ENCODE data around the gene SPSB3.

Gene SPSB3

DNA sequence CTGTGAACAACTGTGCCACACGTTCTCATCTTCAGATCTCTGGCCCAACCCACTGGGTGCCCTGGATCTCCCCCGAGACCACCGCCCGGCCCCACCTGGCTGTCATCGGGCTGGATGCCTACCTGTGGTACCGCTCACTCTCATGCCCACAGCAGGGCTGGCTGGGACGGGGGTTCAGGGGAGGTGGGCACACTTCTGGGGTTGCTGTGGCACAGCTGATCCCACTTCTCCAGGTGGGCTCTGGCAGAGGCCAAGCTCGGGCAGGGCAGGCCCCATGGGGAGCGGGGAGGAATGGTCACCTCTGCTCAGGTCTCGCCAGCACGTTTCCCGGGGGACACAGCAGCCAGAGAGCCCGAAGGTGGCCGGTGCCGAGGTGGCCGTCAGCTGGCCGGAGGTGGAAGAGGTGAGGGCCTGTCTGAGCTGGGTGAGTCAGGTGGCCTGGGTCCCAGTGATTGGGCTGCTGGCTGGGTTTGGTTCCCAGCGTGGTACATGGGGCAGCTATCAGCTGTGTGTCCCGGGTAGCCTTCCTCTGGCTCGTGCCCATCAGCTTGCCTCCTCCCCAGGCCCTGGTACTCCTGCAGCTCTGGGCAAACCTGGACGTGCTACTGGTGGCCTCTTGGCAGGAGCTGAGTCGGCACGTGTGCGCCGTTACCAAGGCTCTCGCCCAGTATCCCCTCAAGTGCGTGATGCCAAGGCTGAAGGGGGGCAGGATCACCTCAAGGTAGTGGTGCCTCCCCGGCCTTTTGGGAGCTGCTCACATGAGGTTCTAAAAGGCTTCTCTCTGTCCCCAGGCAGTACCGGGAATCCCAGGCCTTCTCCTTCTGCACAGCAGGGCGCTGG lies 7.1 kb downstream of the SPSB3 start:
- no peak for DNase-seq (ENCODE audit: low read depth)

DNA sequence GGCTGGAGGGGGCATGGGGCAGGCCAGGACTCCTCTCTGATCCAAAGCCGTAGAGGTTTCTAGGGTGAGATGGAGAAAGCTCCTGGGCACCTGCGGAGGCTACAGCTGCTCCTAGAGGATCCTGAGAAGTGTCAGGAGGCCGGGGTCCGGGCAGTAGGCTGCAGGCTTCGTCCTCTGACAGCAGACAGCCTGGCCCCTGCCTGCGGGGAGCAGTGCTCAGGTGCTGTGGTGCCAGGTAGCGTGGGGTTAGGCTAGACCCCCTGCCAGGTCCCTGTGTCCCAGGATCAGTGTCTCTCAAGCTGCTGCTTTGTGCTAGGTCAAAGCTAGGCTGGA lies 8.0 kb downstream of the SPSB3 start:
- no peak for DNase-seq (ENCODE audit: low read depth)

DNA sequence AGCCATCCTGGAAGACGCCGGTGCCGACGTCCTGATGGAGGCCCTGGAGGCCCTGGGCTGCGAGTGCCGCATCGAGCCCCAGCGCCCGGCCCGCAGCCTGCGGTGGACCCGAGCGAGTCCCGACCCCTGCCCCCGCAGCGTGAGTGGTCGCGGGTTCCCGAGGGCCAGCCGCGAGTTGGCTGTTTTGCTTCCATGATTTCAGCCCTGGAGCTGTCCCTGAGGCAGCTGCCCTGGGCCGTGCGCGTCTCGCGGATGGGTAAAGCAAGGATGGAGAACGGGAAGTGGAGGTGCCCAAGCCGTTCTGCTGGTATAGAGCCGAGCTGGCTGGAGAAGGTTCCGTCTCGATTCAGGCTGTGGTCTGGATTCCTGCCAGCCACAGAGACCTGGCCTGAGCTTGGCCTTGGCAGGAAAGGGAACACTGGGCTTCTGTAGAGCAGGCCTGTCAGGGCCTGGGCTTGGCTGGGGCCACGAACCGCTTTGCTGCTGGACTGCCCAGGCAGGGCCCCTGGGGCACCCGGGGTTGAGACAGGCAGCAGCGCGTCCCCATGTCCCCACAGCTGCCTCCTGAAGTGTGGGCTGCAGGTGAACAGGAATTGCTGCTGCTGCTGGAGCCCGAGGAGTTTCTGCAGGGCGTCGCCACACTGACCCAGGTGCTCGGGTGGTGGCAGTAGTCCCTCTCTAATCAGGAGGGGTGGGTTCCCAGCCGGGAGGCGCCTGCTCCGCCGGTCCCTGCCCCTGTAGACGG lies 8.5 kb downstream of the SPSB3 start:
- DNase-seq (ENCODE audit: low read depth) = no peak

DNA sequence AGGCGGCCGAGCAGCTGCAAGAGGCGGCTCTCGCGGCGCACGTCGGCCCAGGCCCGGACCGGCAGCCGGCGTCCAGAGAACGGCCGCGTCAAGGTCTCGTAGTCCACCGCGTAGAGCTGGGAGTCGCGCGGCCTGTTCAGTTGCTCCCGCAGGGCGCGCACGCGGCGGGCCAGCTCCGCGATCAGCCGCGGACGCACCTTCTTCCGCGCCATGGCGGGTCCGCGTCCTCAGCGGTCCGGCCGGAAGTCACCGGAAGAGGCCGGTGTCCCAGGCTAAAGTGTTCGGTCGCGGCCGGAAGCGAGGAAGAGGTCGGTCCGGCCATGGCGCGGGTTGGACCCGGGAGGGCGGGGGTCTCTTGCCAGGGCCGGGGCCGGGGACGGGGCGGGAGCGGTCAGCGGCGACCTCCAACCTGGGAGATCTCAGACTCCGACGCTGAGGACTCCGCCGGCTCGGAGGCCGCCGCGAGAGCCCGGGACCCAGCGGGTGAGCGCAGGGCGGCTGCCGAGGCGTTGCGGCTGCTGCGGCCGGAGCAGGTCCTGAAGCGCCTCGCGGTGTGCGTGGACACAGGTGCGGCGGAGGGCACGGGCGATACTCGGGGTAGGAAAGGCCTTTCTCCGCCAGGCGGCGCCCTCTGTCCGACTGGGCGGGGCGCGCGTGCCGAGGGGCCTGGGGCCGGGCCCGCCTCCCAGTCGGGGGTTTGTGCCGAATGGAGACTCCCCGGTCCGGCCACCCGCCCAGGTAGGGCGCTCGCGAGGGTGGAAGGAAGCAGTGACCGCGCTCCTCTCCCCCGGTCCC lies 9.3 kb downstream of the SPSB3 start, which contains the start of gene MRPS34:
MRPS34 (minus strand) TSS at position 227 of the 795 bp plus-strand sequence; CDS start at position 212, 15 bp downstream.
- peak; percentile 75 for DNase-seq (ENCODE audit: low read depth)

DNA sequence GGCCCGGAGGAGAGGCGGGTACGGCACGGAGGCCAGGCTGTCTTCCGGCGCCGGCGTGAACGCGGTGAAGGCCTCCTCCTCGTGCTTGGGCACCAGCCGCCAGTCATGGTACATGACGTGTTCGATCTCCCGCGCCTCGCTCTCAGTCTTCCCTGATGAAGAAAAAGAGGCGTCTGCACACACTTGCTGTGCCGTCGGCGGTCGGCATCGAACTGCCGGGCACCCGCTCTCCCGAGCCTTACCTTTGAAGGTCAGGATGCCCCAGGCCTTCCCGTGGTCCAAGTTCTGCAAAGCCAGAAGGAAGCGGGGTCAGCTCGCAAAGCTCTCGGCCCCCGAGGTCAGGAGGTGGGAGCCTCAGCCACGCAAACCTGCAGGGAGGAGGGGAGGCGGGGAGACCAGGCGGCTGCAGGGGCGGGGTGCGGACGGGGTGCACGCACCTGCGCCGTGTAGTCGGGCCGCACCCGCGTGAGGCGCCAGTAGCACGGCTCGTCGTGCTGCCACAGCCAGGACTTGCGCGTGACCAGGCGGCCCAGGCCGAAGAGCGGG lies 9.9 kb downstream of the SPSB3 start, which contains the start of gene EME2:
EME2 (plus strand) TSS at position 449 of the 546 bp plus-strand sequence. CDS start 418 bp downstream, outside the sequence.
- peak; percentile 41 for DNase-seq (ENCODE audit: low read depth)

DNA sequence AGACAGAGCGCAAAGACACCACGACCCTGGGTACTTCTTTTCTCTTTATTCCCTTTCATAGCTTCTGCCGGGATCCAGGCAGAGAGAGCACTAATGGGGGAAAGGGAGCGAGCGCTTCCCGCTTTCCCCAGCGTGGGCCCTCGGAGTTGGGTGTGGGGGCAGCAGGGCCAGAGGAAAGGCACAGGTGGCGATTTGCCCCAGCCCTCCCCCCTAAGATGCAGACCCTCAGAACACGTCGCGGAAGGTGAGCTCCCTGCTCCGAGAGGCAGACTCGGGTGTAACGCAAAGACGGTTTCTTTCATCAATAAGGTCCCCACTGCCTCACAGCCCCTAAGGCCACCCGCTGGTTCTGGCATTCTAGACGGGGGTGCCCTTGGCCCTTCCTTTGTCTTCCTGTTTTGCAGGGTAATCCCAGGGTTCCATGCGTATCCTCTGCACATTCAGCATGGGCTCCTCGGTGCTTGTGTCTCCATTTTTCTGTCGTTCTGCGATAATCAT lies 10.5 kb downstream of the SPSB3 start:
- DNase-seq (ENCODE audit: low read depth) = no peak

DNA sequence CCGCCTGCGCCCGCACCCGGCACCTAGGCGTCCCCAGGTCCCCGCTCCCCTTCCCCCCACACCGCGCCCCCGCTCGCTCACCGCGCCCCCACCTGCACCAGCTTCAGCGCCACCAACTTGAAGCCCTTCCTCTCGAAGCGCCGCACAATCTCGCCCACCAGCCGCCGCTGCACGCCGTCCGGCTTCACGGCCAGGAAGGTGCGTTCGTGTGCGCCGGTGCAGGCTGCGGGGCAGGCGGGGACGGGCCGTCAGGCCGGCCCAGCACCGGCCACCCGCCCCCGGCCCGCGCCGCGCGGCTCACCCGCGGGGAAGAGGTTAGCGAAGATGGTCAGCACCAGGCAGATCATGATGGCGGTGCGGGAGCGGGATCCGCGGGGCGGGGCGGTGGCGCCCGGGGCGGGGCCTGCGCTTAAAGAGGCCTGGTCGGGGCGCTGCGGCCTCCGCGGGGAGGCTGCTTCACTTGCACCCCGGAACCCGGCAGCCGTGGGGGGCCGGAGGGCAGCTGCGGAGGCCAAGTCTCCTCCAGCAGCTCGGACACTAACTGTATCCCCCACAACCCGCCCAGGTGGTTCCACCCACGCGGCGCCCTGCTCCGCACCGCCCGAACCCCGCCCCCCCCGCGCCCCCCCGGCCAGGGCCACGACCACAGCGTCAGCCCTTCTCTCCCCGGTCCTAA lies 11.0 kb downstream of the SPSB3 start, which contains the start of gene NME3:
NME3 (minus strand) TSS at position 356 of the 676 bp plus-strand sequence; CDS start at position 347, 9 bp downstream.
- DNase-seq (ENCODE audit: low read depth) = peak; percentile 73

DNA sequence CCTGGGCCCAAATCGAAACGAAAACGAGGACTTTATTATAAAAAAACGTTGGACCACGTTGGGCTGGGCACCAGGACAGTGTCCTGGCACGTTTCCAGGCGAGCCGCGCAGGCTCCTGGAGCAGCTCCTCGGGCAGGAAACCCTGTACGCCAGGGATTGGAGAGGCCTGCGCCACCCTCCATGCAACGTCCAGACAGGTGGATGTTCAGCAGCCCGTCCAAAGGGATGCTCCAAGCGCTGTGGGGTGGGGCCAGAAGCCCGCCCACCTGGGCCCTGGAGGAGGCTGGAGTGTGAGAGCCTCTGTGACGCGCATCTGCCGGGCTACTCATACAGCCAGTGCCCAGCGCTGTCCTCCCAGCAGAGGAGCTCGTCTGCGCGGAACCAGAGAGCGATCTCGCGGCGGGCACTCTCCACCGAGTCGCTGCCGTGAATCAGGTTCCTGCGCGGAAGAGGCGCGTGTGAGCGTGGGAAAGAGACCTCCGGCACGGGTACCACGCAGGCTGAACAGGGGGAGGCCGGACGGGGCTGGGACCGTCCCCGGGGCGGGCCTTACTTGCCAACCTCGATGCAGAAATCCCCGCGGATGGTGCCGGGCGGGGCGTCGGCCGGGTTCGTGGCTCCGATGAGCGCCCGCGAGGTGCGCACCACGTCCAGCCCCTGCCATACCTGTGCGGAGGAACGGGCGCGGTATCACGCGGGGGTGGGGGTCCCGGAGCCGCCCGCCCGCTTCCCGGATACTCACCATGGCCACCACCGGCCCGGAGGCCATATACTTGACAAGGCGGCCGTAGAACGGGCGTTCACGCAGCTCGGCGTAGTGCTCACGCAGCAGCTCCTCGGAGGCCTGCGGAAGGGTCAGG lies 11.8 kb downstream of the SPSB3 start:
- peak; percentile 45 for DNase-seq (ENCODE audit: low read depth)

DNA sequence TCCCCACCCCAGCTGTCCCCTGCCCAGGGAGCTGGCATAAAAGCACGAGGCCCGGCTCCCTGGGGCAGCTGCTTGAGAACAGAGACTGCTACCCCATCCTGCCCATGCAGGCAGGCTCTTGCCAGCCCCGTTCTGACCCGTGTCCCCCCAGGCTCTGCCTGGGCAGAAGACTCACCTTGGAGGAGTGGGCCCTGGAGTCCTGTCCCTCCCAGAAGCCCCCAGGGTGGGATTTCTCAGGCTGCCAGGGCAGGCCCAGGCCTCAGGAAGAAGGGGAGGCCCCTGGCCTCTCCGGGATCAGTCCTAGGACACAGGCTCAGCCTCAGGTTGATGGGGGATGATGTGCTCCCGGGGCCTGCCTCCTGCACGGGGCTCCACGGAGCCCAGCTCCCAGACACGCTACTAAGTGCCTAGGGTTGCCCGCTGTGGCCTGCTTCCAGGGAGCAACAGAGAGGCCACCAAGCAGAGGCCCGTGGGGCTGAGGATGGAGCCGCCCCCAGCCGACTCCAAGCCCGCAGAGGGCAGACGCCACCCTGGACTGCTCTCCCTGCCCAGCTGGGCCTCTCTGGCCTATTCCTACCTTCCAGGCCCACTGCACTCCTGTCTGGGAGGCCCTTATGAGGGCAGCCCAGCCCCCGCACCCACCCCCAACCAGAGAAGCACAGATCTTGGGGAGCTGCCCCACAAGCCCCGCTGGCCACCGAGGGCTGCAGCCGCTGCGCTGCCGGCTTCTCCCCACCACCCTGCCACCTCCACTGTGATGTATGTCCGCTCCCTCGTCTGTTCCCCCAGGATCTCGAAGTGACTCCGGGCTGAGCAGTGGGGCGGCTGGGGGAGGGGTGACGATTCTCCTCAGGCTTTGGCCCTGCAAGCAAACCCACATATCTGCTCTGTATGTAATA lies 12.7 kb downstream of the SPSB3 start:
- DNase-seq (ENCODE audit: low read depth) = no peak

DNA sequence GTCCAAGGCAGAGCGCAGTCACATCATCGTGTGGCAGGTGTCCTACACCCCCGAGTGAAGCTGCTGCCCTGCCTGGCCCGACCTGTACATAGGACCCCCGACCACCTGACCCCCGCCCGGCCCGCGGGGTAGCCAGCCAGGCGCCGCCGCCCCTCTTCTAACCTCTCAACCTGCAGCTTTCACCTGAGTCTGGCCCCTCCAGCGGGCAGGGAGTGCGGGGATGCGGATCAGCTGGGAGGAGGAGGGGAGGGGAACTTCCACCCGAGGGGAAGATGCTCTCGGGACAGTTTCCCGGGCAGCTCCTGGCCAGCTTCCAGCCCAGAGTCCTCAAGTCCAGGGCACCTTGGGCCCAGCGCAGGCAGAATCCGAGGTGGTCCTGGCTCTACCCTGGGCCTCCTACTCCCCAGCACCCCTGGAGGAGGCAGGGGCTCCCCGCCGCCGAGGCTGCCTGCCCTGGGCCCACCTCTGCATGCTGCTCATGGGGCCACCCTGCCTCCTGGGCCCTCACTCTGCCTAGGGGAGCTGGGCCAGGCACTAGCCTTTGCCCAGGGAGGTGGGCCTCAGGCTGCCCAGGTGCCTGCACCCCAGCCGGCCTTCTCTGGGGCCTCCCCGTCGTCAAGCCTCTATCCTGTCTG lies 13.5 kb downstream of the SPSB3 start:
- no peak for DNase-seq (ENCODE audit: low read depth)

DNA sequence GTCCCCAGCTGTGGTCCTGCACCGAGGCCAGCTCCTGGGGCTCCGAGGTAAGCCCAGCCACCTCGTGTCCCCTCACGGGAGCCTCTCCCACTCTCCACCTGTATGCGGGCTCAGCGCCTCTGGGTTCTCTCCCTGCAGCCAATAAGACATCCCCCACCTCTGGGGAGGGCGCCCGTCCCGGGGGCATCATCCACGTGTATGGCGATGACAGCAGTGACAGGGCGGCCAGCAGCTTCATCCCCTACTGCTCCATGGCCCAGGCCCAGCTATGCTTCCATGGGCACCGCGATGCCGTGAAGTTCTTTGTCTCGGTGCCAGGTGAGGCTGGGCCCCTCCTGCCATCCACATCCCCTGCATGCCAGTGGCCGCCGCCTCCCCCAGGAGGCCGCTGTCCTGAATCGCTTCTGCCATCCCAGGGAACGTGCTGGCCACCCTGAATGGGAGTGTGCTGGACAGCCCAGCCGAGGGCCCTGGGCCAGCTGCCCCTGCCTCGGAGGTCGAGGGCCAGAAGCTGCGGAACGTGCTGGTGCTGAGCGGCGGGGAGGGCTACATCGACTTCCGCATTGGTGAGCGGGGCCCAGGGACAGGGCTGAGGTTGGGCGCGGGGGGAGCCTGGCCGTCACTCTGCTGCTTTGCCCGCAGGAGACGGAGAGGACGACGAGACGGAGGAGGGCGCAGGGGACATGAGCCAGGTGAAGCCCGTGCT lies 14.2 kb downstream of the SPSB3 start:
- no peak for DNase-seq (ENCODE audit: low read depth)

DNA sequence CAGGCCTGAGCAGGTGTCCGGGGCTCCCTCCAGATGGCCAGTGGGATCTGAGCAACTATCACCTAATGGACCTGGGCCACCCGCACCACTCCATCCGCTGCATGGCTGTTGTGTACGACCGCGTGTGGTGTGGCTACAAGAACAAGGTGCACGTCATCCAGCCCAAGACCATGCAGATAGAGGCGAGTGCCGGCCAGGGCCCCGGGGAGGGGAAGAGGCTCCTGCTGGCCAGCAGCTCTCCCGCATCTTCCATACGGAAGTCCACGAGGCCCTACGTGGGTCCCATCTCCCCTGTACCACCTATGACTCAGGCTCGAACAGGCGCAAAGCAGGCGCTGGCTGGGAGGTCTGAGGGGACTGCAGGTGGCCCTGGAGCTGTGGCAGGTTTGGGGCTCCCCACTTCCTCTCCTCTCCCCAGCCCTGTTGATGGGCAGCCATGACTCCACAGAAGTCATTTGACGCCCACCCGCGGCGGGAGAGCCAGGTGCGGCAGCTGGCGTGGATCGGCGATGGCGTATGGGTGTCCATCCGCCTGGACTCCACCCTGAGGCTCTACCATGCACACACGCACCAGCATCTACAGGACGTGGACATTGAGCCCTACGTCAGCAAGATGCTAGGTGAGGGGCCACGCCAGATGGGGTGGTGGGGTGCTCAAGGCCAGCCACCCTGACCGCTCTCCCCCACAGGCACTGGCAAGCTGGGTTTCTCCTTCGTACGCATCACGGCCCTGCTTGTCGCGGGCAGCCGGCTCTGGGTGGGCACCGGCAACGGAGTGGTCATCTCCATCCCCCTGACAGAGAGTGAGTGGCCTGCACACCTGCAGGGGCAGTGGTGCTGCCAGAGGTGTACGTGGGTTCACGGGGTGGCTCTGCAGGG lies 15.0 kb downstream of the SPSB3 start:
- no peak for DNase-seq (ENCODE audit: low read depth)

DNA sequence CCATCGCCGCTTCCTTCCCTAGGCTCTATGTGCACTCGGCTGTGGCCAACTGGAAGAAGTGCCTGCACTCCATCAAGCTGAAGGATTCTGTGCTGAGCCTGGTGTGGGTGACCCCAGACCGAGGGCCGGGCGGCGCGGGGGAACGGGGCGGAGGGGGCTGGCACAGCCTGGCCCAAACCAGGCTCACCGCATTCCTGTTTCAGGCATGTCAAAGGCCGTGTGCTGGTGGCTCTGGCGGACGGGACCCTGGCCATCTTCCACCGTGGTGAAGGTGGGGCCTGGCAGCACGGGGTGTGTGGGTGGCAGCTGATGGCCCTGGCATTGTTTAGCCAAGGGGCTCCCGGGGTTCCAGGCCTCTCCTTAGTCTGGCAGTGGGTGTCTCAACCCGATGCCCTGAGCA lies 15.7 kb downstream of the SPSB3 start:
- DNase-seq (ENCODE audit: low read depth) = no peak

DNA sequence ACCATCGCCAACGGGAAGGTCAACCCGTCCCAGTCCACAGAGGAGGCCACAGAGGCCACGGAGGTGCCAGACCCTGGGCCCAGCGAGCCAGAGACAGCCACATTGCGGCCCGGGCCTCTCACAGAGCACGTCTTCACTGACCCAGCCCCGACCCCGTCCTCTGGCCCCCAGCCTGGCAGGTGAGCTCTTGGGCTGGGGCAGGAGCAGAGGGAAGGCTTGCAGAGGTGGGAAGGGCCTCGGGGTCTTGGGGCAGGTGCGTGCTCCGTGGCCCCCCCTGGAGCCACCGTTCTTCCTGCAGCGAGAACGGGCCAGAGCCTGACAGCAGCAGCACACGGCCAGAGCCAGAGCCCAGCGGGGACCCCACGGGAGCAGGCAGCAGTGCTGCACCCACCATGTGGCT lies 16.1 kb downstream of the SPSB3 start:
- DNase-seq (ENCODE audit: low read depth) = no peak

DNA sequence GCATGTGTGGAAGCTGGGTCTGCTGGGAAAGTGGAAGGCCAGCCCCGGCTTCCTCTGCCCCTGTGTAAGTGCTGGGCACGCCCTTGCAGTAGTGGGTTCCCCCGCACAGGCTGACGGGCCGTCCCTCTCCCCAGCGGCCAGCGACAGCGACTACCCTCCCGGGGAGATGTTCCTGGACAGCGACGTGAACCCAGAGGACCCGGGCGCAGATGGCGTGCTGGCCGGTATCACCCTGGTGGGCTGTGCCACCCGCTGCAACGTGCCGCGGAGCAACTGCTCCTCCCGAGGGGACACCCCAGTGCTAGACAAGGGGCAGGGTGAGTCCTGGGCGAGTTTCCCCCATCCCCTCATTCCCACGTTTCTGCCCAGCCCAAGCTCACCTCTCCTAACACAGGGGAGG lies 16.5 kb downstream of the SPSB3 start:
- no peak for DNase-seq (ENCODE audit: low read depth)

DNA sequence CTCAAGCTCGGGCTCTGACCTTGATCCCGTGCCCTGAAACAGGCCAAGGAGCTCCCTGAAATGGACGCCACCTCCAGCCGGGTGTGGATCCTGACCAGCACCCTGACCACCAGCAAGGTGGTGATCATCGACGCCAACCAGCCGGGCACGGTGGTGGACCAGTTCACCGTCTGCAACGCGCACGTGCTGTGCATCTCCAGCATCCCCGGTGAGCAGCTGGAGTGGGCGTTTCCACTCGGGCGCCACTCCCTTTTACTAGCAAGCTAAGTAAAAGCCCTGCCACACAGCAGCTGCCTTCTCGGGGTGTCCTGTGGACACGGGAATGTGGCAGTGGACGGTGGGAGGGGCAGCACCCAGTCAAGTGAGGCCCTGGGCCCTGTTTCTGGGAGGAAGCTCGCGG lies 17.4 kb downstream of the SPSB3 start:
- DNase-seq (ENCODE audit: low read depth) = no peak

All from activated T-cell treated with anti-CD3 and anti-CD28 coated beads for 24 hours (primary cell).